Astrocyte of the hippocampus (primary cell): ENCODE measurements around the gene CCDC85C.

Source experiments
- DNase-seq: peaks from one replicate; pipeline ENCODE4 v3.0.0; 2011; ENCODE audit warnings: low read depth, low spot score

Gene CCDC85C

DNA sequence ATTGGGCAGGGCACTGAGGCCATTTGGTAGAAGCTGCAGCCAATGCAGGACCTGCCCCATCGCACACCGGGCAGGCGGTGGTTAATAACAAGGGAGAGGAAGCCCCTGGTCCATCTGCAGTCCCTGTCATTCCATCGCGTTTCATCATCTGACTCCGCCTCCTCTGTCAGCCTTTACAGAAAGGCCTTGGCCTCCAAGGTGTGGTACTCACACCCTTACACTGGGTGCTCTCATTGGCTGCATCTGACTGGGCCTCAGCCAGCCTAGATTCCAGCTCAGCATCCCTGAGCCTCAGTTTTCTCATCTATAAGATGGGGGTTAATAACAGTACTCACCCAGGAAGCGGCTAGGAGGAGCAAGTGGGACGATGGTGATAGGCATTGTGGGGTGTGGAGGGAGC lies 26.2 kb upstream of the CCDC85C start:
- no peak for DNase-seq

- DNase-seq: peak; percentile 89
Observed at GRCh38 chr14:99628887-99629618, 25.0 kb upstream of the CCDC85C start.

DNA sequence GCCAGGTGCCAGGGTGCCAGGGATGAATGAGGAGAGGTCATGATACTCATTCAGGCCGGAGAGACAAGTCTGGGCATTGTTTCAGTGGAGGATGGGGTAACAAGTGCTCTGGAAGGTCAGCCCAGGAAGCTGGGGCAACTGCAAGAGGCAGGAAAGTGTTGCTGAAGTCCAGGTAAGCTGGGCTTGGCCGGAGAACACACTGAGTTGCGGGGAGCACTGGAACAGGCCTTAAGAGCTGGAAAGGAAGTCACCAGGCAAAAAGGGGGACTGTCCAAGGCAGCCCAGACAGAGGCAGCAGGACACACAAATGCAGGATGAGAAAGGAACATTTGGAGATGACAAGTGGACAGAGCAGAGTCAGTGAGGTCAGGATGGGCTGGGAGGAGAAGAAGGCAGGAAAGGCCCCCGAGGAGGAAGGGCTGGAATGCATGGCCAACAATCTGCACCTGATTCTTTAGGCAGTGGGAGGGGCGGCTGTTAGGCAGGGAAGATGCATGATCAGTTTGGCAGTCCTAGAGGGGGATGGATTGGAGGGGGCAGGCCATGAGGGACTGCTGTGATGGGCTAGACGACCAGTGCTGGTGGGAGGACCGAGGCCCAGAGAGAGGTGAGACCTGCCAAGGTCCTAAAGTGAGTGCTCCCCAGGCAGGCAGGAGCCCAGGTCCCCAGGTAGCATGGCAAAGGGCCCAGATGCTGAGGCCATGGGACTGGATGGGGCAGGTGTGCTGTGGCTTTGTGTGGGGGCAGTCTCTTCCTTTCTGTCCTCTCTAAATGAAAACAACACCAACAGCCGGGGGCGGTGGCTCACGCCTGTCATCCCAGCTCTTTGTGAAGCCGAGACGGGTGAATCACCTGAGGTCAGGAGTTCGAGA lies 23.7 kb upstream of the CCDC85C start:
- no peak for DNase-seq

- no peak for DNase-seq
Observed at GRCh38 chr14:99627100-99627499, 23.1 kb upstream of the CCDC85C start.

DNA sequence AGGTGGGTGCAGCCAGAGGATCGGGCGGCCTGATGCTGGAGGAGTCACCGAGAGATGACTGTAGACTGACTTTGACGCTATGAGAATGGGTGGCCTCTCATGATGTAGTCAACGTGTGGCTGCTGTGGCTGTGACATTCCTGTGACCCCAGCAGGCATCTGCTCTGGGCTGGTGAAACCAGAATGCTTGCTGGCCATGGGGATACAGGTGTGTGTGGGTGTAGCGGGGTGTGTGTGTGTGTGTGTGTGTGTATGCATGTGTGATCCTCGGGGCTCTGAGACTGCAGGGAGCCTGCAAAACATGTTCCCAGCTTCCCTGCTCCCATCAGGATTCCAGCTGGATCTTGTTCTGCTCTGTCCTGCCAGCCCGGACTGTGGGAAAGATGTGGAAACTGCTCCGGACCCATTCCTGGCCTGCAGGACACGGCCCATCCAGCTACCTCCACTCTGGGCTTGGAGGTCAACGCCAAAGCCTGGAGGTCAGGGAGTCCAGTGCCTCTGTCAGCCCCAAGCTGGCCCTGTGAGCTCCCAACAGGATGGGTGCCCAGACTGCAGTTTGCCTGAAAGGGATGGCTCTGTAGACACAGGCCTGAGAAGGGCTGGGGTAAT lies 22.1 kb upstream of the CCDC85C start:
- peak; percentile 34 for DNase-seq

DNA sequence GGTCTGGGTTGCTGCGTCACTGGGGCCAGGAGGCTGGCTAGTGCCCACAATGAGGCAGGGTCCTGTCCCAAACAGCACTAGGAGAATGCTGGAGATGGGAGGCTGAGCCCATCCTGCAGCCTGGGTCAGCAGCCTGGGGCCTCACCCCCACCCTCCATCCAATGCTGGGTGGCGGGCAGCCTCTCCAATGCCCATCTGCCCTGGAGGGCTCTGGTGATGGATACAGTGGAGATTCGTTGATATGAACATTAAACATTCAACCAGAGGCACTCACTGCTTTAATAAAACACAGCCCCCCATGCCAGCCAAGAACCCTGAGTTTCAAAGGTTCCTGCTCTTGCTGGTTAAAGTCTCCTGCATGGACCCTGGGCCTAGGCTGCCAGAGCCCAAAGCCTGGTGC lies 21.5 kb upstream of the CCDC85C start:
- DNase-seq: no peak

DNA sequence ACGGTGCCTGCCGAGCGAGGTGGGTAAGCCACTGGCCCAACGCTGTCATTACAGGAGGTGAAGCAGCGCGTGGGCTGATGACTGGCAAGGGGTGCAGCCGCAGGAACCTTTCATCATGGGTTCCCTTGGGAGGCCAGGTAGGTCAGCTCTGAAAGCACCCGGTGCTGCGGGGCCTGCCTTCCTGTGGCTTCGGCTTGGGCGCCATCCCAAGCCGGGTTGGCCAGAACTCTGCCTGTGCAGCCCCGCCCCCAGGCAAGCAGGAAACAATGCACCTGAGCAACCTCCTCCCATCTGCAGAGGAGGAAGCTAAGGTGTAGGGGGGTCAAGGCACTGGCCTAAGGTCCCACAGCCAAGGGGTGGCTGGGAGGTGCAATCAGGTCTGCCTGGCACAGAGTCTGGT lies 21.0 kb upstream of the CCDC85C start:
- DNase-seq: no peak

GRCh38 chr14:99624024-99624423 lies 20.0 kb upstream of the CCDC85C start:
- no peak for DNase-seq

DNA sequence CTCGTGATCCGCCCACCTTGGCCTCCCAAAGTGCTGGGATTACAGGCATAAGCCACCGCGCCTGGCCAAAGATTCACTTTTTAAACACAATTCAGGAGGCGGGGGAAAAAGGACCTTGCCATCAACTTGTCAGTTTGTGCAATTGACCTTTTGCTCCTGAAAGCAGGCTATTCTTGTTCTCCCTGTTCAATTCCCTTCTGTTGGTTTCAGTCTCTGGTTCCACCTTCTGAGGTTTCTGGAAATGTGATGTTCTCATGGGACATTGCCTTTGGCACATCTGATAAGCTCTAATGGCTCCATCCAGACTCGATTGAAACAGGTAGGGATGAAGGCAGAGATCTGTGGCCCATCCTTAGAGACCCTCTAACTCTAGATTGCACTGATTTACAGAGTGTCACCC lies 17.9 kb upstream of the CCDC85C start:
- DNase-seq: no peak

DNA sequence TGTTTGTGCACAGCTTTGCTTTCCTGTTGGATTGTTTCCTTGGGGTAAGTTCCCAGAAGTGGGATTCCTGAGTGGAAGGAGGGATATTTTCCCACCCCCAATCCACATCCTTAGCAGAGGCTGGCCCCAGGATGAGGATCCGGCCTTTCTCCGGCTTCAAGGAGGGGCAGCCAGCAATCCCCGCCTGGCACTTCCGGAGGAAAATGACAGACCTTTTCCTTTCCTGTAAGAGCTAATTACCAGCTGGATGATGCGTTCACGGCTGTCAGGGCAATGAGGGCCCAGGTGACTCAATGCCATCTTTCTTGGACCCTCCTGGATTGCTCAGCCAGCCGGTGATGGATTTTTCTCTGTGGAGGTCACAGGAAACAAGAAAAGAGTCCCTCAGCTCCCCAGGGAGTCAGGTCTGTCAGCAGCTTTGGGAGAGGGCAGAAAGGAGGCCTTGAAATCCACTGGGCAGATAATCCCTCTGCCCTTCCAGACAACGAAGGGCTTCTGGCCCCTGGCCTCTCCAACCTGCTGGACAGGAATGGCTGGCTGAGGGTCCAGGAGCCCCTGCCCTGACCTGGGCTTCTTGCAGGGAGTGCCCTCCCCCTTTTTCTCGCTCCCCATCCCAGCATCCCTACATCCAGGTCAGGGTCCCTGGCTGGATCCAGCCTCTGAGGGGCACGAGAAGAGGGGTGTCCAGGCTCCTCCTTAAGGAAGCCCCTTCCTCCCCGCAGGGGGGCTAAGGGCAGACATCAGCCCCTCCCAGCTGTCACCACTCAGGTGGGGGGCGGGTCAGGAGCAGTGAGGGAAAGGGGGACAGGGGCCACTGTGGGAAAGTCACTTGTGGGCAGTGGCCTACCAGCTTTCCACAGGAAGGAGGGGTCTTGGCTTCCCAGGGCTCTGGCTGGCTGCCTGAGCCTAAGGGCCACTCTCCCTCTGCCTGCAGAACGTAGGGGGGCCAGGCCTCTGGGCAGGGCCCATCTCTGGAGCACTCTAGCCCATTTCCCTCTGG lies 16.1 kb upstream of the CCDC85C start:
- DNase-seq: peak; percentile 44

- no peak for DNase-seq
Observed at GRCh38 chr14:99616832-99617800, 13.1 kb upstream of the CCDC85C start.

DNA sequence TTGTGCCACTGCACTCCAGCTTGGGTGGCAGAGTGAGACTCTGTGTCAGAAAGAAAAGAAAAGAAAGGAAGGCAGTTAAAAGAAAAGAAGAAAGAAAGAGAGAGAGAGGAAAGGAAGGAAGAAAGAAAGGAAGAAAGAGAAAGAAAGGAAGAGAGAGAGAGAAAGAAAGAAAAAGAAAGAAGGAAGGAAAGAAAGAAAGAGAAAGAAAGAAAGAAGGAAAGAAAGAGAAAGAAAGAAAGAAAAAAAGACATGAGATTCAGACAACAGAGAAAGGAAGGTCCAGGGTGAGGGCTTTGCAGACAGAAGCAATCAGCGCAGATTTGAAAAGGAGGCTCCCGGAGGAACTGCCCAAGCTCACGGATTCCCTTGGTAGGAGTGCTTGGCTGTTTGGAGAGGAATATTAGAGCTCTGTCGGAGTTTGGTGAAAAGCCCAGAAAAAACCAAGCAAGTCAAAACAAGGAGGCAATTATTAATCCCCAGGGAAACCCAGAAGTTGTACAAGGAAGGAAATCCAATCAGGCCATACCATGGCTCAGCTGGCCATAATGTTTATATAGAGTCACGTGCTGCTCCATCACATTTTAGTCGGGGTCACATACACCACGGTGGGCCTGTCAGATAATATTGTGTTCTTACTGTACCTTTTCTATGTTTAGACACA lies 11.6 kb upstream of the CCDC85C start:
- peak; percentile 36 for DNase-seq

DNA sequence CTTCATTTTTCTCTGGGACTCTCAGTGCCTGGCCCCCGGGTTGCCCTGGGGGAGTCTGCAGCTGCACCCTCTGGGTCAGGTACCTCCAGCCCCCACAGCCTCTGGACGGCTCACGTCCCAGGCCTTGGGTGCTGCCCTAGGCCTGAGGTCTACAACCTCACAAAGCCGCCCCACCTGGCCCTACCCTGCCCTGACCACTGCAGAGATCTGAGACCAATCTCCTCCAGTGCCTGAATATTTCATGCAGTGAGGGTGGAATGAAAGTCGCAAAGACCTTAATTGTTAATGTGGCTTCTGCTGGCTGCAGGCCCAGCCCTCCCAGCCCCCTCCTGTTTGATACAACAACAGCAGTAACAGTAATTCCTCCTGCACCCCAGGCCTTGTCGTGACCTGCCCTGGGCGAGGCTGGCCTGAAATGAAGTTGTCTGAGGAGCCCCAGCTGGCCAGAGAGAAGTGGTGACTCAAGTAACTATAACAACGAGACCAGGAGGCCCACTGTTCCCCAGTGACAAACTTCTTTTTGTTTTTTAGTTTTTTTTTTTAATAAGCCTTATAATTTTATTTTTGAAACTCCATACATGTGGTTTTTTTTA lies 8.8 kb upstream of the CCDC85C start:
- DNase-seq: peak; percentile 79

DNA sequence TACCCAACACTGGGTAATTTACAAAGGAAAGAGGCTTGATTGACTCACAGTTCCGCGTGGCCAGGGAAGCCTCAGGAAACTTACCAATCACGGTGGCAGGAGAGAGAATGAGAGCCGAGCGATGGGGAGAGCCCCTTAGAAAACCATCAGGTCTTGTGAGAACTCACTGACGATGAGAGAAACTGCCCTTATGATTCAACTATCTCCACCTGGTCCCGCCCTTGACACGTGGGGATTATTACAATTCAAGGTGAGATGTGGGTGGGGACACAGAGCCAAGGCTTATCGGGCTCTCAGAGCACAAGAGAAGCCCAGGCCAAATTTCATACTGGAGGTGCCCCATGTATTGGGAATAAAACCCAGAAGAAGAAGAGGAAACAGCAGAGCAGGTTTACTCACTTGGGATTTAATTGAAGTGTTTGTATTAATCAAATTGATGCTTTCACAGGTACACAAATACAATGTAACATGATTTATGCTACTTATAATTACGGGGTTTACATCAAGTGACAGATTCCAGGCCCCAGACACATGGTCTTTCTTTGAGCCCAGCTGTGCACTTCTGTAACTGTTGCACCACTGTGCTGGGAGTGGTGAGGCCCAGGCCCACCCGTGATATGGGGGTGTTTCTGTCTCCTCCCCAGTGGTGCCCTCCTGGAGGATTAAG lies 8.2 kb upstream of the CCDC85C start:
- no peak for DNase-seq

DNA sequence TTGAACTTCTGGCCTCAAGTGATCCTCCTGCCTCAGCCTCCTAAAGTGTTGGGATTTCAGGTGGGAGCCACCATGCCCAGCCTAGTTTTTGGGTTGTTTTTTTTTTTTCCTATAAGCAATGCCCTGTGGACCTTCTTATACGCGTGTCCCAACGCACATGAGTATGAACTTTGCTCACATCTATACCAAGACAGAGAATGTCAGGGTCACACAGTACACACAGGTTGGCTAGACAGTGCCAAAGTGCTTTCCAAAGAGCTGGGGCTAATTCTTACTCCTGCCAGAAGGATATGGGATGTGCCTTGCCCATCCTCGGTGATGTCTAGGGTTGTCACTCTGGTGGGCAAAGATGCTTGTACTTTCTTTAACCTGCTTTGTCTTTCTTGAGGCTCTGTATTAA lies 7.6 kb upstream of the CCDC85C start:
- no peak for DNase-seq

- DNase-seq: no peak
Observed at GRCh38 chr14:99609245-99610170, 5.5 kb upstream of the CCDC85C start.

GRCh38 chr14:99608591-99608990 lies 4.6 kb upstream of the CCDC85C start:
- no peak for DNase-seq

DNA sequence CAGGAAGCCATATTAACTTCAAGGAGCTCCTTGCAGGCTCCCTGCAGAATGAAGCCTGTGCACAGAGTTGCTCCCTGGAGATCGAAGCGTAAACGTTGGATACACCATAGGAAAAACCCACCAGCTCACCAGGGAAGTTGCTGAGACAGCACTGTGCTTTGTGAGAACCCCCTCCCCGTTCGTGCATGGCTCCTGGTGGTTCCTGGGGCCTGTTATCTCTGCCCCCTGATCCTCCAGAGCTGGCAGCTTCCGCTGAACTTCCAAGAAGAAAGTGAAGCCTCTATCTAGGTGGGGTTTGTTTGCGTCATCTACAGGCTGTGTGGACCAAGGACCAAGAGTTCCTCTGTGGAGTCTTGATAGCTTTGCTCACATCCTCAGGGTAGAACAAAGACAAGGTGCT lies 2.4 kb upstream of the CCDC85C start:
- no peak for DNase-seq
